Measurements from ENCODE around the gene PRICKLE2. TPM values are rescaled to one million over a fixed set of nuclear protein-coding genes. Genes with fewer than 3 reads are reported as not detected.

The PRICKLE2 gene
- total and polyA plus RNA-seq, 2 experiments from 2014 or later = 1.1 to 12.5 TPM

DNA sequence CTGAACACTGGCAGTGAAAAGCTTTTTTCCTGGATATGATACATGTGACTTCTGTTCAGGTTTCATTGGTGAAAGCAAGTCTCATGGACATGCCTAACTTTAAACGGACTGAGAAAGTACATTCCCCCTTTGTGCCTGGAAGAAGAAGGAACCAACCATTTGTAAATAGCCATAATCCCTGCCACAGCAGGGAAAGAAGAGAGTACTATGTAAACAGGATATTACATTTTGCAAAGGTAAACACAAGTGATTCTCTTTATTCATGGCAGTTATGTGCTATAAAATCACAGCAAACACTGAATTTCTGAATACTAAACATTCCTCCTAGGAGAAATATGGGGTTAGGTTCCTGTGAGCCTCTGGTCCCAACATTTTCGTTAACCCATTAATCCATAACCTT is 46.8 kb downstream of the PRICKLE2 start (continued):
- TF ChIP-seq, protein P1, sequence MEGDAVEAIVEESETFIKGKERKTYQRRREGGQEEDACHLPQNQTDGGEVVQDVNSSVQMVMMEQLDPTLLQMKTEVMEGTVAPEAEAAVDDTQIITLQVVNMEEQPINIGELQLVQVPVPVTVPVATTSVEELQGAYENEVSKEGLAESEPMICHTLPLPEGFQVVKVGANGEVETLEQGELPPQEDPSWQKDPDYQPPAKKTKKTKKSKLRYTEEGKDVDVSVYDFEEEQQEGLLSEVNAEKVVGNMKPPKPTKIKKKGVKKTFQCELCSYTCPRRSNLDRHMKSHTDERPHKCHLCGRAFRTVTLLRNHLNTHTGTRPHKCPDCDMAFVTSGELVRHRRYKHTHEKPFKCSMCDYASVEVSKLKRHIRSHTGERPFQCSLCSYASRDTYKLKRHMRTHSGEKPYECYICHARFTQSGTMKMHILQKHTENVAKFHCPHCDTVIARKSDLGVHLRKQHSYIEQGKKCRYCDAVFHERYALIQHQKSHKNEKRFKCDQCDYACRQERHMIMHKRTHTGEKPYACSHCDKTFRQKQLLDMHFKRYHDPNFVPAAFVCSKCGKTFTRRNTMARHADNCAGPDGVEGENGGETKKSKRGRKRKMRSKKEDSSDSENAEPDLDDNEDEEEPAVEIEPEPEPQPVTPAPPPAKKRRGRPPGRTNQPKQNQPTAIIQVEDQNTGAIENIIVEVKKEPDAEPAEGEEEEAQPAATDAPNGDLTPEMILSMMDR (conservative IDR thresholded peaks at IDR 0.05; ENCODE audit: low read depth in 2 of 2) = no peak
- TF ChIP-seq CREB1 (CRISPR knock-in tag; IDR thresholded peaks at IDR 0.05; ENCODE audit: low read depth) = no peak
- no peak for TF ChIP-seq POLR2AphosphoS5 (IDR thresholded peaks at IDR 0.05; ENCODE audit: low read depth)
- no peak for TF ChIP-seq ZNF331 (CRISPR knock-in tag; IDR thresholded peaks at IDR 0.05; ENCODE audit: low read depth)
- no peak for TF ChIP-seq ZNF114 (CRISPR knock-in tag; IDR thresholded peaks at IDR 0.05)
- TF ChIP-seq STAT1 (IDR thresholded peaks at IDR 0.05; ENCODE audit: unreplicated experiment) = no peak
- TF ChIP-seq, protein P2, sequence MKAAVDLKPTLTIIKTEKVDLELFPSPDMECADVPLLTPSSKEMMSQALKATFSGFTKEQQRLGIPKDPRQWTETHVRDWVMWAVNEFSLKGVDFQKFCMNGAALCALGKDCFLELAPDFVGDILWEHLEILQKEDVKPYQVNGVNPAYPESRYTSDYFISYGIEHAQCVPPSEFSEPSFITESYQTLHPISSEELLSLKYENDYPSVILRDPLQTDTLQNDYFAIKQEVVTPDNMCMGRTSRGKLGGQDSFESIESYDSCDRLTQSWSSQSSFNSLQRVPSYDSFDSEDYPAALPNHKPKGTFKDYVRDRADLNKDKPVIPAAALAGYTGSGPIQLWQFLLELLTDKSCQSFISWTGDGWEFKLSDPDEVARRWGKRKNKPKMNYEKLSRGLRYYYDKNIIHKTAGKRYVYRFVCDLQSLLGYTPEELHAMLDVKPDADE (IDR thresholded peaks at IDR 0.05) = no peak
- no peak for TF ChIP-seq EZH2phosphoT487 (IDR thresholded peaks at IDR 0.05; ENCODE audit: unreplicated experiment)

DNA sequence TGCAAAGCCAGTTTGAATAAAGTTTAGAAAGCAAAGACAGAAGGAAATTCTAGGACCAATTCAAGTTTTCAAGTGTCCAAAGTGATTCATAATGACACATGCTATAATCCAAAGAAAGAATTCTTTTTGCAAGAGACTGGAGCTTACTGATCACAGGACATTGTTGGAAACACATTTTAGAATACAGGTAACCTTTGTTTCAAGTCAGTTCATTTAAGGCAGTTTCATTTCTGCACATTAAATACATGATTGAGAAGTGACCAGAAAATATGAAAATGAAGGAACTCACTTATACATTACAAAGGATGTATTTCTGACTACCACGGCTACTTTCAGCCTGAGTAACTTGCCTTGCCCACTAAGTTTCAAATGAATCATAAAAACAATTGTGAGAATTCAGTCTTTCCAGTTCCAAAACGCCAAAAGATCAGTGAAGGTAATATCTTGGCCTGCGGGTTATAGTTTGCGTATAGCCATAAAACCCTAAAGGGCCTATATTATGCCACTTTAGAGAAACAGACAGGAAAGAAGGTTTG is 48.7 kb downstream of the PRICKLE2 start:
- no peak overlapping the region for H3K4me2 ChIP-seq
- no peaks in the 10 kb centered on the region for H3K9me2 ChIP-seq (ENCODE audit: insufficient read depth)
- H3K27ac Mint-ChIP-seq = no peak overlapping the region
- no peaks in the 10 kb centered on the region for H3K79me2 ChIP-seq (replicated peaks; ENCODE audit: insufficient read depth)
- no peak overlapping the region for H3K27ac ChIP-seq (ENCODE audit: low read depth)
- no peak for DNase-seq (ENCODE audit: low spot score)
- H3K36me3 Mint-ChIP-seq (ENCODE audit: low read depth) = no peaks in the 10 kb centered on the region
- no peak for ATAC-seq
- no peaks in the 10 kb centered on the region for H3F3A ChIP-seq (replicated peaks; ENCODE audit: low read depth)
- H3K4me1 Mint-ChIP-seq = peaks cover 5% of the 10 kb centered on the region; the same call in 1 of the 3 replicates
- H3K36me3 ChIP-seq (ENCODE audit: insufficient read depth) = no peaks in the 10 kb centered on the region
- no peaks in the 10 kb centered on the region for H3K27me3 ChIP-seq (ENCODE audit: insufficient read depth)
- no peaks in the 10 kb centered on the region for H3K4me1 ChIP-seq (ENCODE audit: insufficient read depth)
- no peaks in the 10 kb centered on the region for H3K9me3 Mint-ChIP-seq
- no peak for TF ChIP-seq CREB1 (CRISPR knock-in tag; IDR thresholded peaks at IDR 0.05; ENCODE audit: low read depth)
- TF ChIP-seq ZNF331 (CRISPR knock-in tag; IDR thresholded peaks at IDR 0.05; ENCODE audit: low read depth) = no peak
- TF ChIP-seq EZH2phosphoT487 (IDR thresholded peaks at IDR 0.05; ENCODE audit: unreplicated experiment) = no peak
- TF ChIP-seq NANOG (IDR thresholded peaks at IDR 0.05; ENCODE audit: borderline replicate concordance) = no peak
- TF ChIP-seq, protein P3, sequence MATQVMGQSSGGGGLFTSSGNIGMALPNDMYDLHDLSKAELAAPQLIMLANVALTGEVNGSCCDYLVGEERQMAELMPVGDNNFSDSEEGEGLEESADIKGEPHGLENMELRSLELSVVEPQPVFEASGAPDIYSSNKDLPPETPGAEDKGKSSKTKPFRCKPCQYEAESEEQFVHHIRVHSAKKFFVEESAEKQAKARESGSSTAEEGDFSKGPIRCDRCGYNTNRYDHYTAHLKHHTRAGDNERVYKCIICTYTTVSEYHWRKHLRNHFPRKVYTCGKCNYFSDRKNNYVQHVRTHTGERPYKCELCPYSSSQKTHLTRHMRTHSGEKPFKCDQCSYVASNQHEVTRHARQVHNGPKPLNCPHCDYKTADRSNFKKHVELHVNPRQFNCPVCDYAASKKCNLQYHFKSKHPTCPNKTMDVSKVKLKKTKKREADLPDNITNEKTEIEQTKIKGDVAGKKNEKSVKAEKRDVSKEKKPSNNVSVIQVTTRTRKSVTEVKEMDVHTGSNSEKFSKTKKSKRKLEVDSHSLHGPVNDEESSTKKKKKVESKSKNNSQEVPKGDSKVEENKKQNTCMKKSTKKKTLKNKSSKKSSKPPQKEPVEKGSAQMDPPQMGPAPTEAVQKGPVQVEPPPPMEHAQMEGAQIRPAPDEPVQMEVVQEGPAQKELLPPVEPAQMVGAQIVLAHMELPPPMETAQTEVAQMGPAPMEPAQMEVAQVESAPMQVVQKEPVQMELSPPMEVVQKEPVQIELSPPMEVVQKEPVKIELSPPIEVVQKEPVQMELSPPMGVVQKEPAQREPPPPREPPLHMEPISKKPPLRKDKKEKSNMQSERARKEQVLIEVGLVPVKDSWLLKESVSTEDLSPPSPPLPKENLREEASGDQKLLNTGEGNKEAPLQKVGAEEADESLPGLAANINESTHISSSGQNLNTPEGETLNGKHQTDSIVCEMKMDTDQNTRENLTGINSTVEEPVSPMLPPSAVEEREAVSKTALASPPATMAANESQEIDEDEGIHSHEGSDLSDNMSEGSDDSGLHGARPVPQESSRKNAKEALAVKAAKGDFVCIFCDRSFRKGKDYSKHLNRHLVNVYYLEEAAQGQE (IDR thresholded peaks at IDR 0.05; ENCODE audit: unreplicated experiment) = no peak
- TF ChIP-seq STAT1 (IDR thresholded peaks at IDR 0.05; ENCODE audit: unreplicated experiment) = no peak
- TF ChIP-seq, protein P2 (IDR thresholded peaks at IDR 0.05) = no peak
- TF ChIP-seq ZNF114 (CRISPR knock-in tag; IDR thresholded peaks at IDR 0.05) = no peak
- H3K27me3 Mint-ChIP-seq (ENCODE audit: insufficient read depth, low read depth, poor library complexity) = no peaks in the 10 kb centered on the region
- no peaks in the 10 kb centered on the region for H4K20me1 ChIP-seq (replicated peaks; ENCODE audit: insufficient read depth)
- no peak overlapping the region for H3K4me3 Mint-ChIP-seq
- no peak overlapping the region for H3K4me3 ChIP-seq
- H2AFZ ChIP-seq = no peak overlapping the region

Data from GM23338 (cell line).